IPS DF 19.7 (cell line): ENCODE results near the gene CDC27.
"Not testable (repeated sequence)": the region's sequence is repeated elsewhere in the genome, so short reads cannot be mapped to it uniquely, and the experiment has no call there.

Experiments
- DNase-seq: peaks from one replicate; pipeline ENCODE4 v3.0.0-alpha.2; 2013; ENCODE audit warnings: low read depth, low spot score

Gene CDC27, protein sequence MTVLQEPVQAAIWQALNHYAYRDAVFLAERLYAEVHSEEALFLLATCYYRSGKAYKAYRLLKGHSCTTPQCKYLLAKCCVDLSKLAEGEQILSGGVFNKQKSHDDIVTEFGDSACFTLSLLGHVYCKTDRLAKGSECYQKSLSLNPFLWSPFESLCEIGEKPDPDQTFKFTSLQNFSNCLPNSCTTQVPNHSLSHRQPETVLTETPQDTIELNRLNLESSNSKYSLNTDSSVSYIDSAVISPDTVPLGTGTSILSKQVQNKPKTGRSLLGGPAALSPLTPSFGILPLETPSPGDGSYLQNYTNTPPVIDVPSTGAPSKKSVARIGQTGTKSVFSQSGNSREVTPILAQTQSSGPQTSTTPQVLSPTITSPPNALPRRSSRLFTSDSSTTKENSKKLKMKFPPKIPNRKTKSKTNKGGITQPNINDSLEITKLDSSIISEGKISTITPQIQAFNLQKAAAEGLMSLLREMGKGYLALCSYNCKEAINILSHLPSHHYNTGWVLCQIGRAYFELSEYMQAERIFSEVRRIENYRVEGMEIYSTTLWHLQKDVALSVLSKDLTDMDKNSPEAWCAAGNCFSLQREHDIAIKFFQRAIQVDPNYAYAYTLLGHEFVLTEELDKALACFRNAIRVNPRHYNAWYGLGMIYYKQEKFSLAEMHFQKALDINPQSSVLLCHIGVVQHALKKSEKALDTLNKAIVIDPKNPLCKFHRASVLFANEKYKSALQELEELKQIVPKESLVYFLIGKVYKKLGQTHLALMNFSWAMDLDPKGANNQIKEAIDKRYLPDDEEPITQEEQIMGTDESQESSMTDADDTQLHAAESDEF

DNA sequence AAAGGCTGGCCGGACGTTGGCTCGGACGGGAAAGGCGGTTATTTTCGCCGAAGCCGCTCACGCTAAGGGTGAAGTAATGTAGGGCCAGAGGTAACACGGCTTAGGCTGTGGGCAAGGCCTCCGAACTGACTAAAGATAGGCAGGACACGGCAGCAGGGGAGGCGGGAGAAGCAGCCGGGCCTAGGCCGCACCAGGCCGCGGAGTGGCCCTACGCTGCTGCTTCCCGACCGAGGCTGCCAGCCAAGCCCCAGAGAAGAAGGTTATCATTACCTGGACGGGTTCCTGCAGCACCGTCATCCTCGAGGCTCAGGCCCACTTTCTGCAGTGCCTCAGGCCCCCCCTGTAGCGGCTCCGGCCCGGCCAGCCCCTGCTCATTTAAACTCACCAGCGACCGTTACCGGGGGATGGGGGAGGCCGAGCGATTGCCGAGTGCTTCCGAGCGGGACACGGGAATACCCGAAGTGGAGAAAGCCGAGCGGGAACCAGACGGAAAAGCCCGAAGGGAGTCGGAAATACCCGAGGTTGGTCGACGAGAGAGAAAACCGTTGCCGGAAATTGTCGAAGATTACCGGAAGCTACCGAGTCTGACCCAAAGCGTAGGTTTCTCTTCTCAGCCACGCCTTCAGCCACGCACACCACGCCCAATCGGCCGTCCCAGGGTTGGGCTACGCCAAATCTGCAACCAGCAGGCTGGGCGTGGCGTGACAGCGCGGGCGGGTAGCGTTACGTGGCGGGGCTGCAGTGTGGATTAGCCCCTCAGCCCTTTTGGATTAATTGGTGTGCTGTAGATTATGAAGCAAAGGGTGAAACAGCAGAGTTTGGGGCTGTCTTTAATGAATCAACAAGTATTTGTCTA is at the start of gene CDC27:
TSS of gene CDC27 (minus strand) at position 420 of the 856 bp plus-strand sequence. CDS start at position 297, 123 bp downstream.
- DNase-seq, result peak; percentile 72

DNA sequence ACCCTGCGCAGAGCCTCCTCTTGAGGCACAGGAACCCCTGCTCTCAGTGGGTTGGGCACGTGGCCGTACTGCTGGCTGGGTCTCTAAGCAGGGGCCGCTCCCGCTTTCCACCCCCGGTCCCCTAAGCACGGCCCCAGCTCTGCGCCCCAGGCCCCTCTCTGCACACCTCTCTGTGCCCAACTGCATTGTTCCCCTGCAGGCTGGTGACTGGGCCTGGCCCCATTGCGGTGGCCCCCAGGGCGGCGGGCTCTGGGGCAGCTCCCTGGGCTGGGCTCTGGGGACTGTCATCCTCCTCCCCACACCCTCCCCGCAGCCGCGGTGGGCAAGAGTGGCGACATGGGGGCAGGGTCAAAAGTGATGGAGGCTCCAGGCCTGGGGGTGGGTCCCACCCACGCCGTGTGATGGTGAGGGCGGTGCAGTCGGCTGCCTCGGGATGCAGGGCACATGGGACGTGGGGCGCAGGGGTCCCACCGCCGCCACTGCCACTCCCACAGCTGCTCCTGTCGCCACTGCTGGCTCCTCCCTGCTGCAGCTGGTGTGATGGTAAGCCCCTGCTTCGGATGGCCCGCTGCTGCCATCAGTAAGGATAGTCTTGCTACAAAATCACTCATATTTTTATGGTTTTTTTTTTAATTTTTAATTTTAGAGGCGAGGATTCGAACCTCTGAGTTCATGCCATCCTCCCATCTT is 49.4 kb upstream of the CDC27 start:
- DNase-seq, result no peak

- DNase-seq, result no peak
Observed at GRCh38 chr17:47237841-47238240, 48.7 kb upstream of the CDC27 start.

DNA sequence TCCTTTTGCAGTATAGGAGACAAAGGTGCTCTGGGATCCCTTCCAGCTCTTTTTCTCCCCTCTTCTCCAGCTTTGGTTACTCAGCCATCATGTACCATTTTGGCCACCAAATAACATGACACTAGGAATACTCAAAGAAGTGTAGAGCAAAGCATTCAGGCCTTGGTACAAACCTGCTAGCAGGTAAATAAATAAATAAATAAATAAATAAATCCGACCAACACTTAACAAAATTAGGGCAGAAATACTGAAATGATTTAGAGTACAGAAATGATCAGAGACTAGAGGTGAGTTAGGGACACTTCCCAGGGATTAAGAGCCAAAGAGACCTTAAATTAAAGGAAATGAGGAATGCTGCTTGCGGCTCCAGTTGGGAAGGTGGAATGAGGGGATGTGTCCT is 46.8 kb upstream of the CDC27 start:
- DNase-seq, result no peak

GRCh38 chr17:47235506-47235905 is 46.4 kb upstream of the CDC27 start:
- DNase-seq, result no peak

GRCh38 chr17:47232465-47232864 is 43.4 kb upstream of the CDC27 start:
- DNase-seq, result no peak

DNA sequence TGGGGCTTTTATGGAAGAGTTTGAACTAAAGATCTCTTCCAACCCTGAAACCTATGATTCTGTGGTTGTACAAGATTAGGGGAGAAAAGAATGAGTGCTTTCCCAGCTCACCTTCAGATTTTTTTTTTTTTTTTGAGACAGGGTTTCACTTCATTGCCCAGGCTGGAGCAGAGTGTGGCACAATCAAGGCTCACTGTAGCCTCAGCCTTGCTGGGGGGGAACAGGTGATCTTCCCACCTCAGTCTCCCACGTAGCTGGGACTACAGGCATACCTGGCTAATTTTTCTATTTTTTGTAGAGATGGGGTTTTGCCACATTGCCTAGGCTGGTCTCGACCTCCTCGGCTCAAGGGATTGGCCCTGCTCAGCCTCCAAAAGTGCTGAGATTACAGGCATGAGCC is 42.8 kb upstream of the CDC27 start:
- DNase-seq, result no peak

DNA sequence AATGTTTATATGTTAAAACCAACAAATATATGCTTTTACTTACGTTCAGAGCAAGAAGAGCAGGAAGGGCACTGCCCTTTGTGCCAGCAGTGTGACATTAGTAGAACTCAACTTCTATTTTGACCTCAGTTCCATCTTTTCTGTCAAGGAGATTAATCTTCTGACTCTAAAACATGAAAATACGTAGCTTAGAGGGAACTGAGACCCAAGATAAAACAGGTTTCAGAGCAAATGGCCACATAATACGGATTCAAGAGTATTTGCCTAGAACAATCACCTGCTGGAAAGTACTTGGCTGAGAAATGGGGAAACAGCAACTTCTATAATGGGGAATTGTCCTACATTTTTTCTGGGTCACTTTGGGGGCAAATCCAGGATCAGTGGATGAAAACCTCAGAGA is 42.2 kb upstream of the CDC27 start:
- DNase-seq, result no peak

DNA sequence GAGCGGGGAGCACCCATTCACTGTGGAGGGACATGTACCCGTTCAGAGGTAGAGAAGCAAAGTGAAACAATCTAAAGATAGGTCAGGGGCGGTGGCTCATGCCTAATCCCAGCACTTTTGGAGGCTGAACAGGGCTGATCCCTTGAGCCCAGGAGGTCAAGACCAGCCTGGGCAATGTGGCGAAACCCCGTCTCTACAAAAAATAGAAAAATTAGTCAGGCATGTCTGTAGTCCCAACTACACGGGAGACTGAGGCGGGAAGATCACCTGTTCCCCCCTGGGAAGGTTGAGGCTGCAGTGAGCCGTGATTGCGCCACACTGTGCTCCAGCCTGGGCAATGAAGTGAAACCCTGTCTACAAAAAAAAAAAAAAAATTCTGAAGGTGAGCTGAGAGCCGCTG is 41.8 kb upstream of the CDC27 start:
- DNase-seq, result no peak

DNA sequence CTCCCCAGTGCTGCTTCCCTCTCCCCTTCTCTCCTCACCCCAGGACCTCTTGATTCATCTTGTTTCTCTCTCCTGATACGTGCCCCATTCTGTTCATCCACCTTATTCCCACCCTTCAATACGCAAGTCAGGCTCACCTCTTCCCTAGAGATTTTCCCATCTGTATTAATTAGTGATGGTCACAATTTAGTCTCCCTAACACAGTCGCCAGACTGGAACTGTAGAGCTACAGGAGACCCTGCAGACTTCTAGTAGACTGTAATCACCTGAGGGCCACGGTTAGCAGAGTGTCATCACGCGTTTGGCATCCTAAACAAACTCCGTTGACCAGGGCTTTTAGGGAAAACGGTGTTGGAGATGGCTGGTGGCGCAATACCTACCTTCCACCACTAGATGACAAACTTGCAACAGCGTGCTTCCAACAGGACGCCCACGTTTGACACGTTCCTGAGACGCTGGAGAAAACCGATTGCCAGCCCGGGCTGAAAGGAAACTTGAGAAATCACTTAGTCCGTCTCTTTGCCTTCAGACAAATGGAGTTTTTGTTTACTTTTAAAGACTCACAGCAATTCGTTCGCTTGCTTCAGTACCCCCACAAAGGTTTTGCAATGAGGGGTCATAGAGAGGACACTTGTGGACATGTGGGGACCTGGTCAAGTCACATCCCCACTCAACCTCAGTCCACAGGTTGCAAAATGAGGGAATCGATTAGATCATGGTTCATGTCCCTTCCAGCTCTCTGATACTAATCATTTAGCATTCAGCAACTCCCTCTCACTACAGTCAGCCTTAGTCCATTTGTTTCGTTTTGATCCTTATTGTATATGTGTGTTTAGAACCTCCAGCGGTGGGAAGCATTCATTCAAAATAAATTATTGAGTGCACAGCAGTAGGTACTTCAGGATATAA is 40.7 kb upstream of the CDC27 start:
- DNase-seq, result peak; percentile 83

DNA sequence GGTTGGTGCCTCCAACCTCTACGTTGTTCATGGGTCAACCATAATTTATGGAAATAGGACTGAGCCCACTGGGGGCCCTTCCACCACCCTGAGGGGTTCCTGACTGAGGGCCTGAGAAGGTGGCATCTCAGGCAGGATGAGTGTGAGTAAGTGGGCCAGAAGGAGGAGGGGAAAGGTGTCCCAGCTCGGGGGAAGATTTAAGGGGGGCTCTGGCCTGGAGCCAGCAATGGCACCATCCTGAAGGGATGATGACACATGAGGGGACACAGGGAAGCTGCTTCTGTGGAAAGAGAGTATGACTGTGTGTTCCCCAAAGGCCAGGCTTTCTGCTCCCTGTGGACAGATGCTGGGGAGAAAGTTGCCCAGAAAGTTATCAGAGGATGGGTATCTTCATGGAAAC is 38.8 kb upstream of the CDC27 start:
- DNase-seq, result no peak

DNA sequence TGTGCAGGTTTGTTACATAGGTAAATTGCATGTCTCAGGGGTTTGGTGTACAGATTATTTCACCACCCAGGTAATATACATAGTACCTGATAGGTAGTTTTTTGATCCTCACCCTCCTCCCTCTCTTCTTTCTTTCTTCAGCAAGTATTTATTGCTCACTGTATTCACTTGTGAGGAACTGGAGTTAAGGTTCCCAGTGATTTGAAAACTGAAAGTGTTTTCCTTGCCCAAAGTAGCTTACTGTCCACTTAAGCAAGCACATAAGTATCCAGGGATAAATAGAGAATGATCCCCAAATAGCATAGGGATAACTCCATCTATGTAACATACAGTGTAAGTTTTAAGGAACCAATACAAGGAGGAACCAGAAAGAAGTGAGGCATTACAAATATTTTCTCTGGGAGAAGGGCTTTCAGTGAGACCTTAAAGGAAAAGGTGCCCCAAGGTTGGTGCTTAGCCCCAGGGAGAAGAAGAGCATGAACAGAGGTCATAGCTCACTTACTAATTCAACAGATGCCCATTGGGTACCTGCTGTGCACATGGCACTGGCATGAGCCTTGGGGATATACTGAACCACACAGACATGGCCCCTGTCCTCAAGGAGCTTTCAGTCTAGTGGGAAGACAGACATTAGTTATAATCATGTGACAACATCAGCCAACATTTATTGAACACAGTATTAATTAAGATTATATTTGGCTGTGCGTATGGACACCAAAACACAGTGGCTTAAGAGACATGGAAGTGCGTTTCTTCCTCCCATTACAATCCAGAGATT is 37.0 kb upstream of the CDC27 start:
- no peak for DNase-seq

GRCh38 chr17:47225436-47225858 is 36.4 kb upstream of the CDC27 start:
- DNase-seq, result no peak

GRCh38 chr17:47224966-47225365 is 35.9 kb upstream of the CDC27 start:
- DNase-seq, result no peak

DNA sequence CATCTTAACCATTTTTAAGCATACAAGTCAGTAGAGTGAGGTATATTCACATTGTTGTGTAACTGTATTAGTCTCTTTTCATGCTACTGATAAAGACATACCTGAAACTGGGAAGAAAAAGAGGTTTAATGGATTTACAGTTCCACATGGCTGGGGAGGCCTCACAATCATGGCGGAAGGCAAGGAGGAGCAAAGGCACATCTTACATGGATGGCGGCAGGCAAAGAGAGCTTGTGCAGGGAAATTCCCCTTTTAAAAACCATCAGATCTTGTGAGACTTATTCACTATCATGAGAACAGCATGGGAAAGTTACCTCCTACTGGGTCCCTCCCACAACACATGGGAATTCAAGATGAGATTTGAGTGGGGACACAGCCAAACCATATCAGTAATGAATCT is 35.0 kb upstream of the CDC27 start:
- DNase-seq, result not testable (repeated sequence)

GRCh38 chr17:47223460-47223859 is 34.4 kb upstream of the CDC27 start:
- DNase-seq, result no peak

GRCh38 chr17:47223007-47223406 is 33.9 kb upstream of the CDC27 start:
- no peak for DNase-seq

GRCh38 chr17:47222047-47222446 is 33.0 kb upstream of the CDC27 start:
- DNase-seq, result no peak

- no peak for DNase-seq
Observed at GRCh38 chr17:47221154-47221553, 32.1 kb upstream of the CDC27 start.
